HEK293T (cell line): ENCODE results near the gene GDF10.

Source experiments
- BHLHE40 ChIP-seq: fragments of 450-650 bp; IDR thresholded peaks from 2 replicates; pipeline ENCODE4 v1.6.1; 2016; ENCODE audit warnings: mild to moderate bottlenecking, moderate library complexity, borderline replicate concordance
- FOXK2 ChIP-seq: fragments of 450-650 bp; IDR thresholded peaks from 2 replicates; pipeline ENCODE4 v1.6.1; 2016; ENCODE audit warnings: mild to moderate bottlenecking
- FOXM1 ChIP-seq: fragments of 450-650 bp; IDR thresholded peaks from 2 replicates; pipeline ENCODE4 v1.6.1; 2017; ENCODE audit warnings: mild to moderate bottlenecking, borderline replicate concordance
- HDGF ChIP-seq: fragments of 450-650 bp; IDR thresholded peaks from 2 replicates; pipeline ENCODE4 v1.6.1; 2017; ENCODE audit warnings: antibody characterized with exemption, borderline replicate concordance
- L3MBTL2 ChIP-seq: fragments of 450-650 bp; conservative IDR thresholded peaks from 2 replicates; pipeline ENCODE4 v1.6.1; 2016; ENCODE audit warnings: mild to moderate bottlenecking
- NFRKB ChIP-seq: fragments of 450-650 bp; IDR thresholded peaks from 2 replicates; pipeline ENCODE4 v1.6.1; 2016; ENCODE audit warnings: mild to moderate bottlenecking, moderate library complexity
- PKNOX1 ChIP-seq: fragments of 450-650 bp; IDR thresholded peaks from 2 replicates; pipeline ENCODE4 v1.6.1; 2016
- SP1 ChIP-seq: fragments of 450-650 bp; IDR thresholded peaks from 2 replicates; pipeline ENCODE4 v1.6.1; 2017
- TARDBP ChIP-seq: fragments of 450-650 bp; IDR thresholded peaks from 2 replicates; pipeline ENCODE4 v1.6.1; 2016
- ZNF384 ChIP-seq: fragments of 450-650 bp; IDR thresholded peaks from 2 replicates; pipeline ENCODE4 v1.6.1; 2016

GRCh38 chr10:47353351-47353750, 53.4 kb downstream of the GDF10 start:
- TF ChIP-seq PKNOX1 (no peak), SP1 (no peak), TARDBP (no peak), FOXK2 (no peak), HDGF (no peak), FOXM1 (no peak), ZNF384 (no peak), L3MBTL2 (no peak), BHLHE40 (no peak), NFRKB (no peak)
